NAMALWA (cell line): ENCODE results near the gene FAR2.
"Not testable (repeated sequence)": the region's sequence is repeated elsewhere in the genome, so short reads cannot be mapped to it uniquely, and the experiment has no call there.

ENCODE experiments used
- DNase-seq: peaks from one replicate; pipeline ENCODE4 v3.0.0-alpha.2; 2015; ENCODE audit warnings: low spot score

FAR2 gene

DNA sequence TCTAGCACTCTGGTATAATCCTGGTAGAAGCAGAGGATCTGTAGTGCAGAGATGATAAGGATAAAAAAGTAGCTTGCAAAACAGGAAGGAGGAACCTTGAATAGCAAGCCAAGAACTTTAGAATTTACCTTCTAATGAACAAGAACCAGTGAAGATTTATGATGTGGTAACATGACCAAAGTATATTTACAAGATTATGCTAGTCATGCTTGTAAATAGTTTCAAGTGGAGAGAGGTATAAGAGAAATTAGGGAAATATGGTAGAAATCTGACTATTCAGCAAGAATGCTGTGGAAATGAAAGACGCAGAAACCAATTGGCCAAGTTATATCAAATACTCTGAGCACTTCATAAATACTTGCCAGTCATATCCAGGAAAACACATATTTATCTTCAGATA, 184.1 kb downstream of the FAR2 start:
- DNase-seq = no peak

DNA sequence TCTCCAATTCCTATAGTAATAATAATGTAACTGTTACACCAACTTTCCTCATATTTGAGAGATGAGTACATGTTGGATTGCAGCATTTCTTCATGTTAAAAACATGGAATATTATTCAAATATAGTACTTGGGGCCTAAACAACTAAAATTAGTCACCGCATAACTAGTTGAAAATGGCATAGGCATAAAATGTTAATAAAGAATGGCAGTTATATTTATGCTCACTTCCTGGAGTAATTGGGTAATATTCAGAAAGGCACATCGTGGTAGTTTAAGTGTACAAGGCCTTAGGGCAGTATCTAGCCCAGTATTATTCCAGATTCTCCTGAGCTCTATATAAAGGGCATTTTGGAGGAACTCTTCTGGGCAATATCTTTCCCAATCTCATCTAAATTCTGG, 185.9 kb downstream of the FAR2 start:
- DNase-seq = no peak

DNA sequence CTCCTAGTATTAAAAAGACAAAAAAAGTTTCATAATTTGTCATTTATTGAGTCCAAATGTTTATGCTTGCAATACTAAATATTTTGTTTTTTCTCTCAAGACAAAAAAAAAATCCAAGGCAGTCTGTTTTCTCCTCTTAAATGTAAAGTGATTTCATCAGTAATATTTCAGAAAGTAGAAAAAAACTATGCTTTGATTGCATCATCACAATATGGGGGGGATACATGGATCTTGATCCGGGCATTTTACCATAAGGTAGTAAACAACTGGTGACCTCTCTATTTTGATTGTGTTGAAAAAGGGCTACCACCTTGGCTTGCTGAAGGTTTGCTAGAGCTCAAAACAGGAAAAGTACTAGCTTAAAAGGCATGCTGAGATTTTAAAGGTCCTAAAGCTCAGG, 188.2 kb downstream of the FAR2 start:
- DNase-seq = no peak

DNA sequence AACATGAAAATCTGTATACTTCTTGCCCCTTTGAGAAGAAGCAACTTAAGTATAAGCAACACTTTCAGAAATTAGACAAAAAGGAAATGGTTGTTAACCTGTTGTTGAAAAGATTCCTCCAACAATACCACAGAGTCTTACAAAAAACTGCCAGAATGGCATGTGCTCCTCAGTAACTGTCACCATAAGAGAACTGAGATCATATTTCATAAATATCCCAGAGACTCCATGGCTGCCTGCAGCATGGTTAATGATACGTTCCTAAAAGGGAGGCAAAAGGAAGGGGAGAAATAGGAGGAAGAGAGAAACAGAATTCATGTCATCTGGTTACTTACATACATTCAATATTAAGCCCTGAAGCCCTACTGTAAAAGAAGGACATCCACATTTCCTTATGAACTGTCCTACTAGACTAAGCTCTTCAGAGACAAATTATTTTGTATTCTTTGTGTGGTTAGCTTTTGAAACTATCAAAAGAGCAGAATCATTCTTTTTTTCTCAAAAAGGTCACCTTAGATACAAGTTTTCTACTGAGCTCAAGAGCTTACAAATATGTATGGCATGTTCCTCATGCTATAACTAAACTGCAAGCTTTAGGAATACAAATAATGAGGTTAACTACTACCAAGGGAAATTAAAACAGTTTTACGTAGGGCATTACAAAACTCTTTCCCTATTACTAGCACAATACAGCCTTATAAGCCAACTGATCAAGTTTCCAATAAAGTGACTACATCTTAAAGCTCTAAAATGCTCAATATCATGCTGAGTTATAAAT, 194.1 kb downstream of the FAR2 start:
- no peak for DNase-seq

DNA sequence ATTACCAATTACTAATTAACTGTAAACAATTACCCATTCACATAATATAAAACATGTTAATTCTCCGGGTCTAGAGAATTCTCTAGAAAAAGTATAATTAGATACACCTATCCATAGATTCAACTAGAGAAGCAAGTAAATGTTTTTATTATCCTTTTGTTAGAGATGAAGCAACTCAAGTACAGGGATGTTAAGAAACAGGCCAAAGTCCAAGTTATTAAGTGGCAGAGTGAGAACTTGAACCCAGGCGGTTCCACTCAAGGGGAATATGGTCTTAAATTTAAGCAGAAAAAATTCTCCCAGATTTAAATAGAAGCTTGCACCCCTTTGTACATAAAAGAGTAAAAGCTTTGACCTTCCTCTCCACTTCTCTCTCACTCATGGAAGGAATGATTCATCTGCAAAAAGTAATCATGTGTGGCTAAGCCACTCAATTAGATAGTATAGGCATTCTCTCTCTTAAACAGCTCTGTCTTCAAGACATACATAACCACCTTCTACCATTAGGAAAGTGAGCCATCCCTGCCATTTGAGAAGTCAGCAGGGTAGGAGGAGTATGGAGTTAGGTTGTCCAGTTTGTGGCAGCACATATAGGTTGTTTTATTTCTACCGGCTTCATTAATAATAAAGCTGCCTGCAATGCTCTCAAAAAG, 197.8 kb downstream of the FAR2 start:
- no peak for DNase-seq

DNA sequence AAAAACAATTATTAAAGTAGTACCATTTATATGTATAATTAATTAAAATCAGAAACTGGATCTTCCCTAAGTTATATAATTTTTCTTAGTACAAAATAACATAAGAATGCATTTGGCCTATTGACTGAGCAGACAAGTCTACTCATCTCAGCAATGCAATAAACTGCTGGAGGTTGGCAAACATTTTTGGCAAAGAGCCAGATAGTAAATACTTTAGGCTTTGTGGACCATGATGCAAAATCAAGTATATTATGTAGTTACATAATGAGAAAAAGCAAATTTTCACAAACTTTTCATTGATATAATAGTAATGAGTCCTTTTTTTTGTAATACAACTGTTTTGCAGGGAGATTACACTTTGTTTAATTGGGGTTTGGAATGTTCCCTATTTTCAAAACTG, 201.0 kb downstream of the FAR2 start:
- no peak for DNase-seq

DNA sequence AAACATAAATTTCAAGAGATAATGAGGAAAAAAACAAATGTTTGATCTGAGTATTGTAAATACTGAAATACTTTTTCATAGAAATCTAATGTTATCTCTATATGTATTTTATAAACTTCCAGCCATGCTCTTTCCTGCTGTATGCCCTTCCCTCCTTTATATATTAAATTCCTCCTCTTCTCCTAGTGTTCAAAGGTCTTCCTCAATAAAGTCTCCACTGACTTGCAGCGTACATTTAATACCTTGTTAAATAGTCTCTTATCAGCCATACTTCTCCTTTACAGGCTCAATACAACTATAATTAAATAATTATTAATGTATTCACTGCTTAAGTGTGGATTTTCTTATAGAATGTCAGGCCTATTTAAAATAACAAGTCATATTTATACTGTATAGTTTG, 205.9 kb downstream of the FAR2 start:
- no peak for DNase-seq

DNA sequence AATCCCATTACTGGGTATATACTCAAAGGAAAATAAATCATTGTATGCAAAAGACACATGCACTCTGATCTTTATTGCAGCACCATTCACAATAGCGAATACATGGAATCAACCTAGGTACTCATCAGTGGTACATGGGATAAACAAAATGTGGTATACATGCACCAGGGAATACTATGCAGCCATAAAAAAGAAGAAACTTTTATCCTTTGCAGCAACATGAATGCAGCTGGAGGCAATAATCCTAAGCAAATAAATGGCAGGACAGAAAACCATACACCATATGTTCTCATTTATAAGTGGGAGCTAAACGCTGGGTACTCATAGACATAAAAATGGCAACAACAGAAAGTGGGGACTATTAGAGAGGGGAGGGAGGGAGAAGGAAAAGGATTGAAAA, 216.0 kb downstream of the FAR2 start:
- no peak for DNase-seq

DNA sequence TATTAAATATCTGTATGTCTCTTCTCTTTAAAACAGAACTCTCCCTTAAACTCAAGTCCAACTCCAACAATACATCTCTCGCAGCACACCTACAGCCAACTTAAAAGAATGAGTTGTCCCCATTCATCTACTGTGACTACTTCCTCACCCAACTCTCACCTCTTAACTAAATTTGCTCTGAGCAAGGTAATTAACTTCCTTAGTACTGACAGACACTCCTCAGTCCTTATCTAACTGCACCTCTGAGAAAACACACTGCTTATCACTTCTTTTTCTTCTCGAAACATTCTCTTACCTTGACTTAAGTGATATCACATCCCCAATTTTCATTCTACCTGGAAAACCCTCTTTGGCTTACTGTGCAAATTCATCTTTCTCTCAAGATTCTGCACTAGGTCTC, 224.9 kb downstream of the FAR2 start:
- no peak for DNase-seq

DNA sequence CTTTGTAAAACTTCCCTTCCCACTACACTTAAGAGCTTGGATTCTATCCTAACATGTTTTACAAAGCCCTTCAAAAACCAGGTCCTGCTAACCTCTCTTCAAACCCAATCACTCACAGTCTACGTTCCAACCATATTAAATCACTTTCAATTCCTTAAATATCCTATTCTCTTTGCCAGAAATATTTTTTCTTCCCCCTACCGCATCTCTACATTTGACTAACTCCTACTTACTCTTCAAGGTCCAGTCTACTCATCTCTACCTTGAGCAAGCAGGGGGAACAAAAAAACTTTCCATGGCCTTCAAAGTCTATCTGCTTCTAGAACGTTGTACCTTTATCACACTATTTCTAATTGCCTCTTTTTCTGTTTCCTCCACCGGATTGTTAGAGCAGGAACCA, 225.8 kb downstream of the FAR2 start:
- no peak for DNase-seq

DNA sequence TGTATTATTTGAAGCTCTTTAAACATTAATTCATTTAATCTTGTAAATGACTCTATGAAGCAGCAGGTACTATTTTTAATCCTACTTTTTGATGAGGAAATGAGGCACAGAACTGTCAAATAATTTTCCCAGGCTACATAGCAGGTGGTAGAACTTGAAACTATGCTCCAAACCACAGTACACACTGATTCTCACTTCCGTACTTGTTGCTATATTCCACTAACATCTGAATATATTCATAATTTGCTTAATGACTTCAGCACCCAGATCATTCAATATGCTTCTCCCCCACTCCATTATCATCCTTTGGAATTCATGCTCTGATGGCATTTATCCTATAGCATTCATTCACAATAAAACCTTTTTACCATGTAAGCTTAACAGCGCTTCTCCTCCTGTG, 227.0 kb downstream of the FAR2 start:
- DNase-seq = no peak

DNA sequence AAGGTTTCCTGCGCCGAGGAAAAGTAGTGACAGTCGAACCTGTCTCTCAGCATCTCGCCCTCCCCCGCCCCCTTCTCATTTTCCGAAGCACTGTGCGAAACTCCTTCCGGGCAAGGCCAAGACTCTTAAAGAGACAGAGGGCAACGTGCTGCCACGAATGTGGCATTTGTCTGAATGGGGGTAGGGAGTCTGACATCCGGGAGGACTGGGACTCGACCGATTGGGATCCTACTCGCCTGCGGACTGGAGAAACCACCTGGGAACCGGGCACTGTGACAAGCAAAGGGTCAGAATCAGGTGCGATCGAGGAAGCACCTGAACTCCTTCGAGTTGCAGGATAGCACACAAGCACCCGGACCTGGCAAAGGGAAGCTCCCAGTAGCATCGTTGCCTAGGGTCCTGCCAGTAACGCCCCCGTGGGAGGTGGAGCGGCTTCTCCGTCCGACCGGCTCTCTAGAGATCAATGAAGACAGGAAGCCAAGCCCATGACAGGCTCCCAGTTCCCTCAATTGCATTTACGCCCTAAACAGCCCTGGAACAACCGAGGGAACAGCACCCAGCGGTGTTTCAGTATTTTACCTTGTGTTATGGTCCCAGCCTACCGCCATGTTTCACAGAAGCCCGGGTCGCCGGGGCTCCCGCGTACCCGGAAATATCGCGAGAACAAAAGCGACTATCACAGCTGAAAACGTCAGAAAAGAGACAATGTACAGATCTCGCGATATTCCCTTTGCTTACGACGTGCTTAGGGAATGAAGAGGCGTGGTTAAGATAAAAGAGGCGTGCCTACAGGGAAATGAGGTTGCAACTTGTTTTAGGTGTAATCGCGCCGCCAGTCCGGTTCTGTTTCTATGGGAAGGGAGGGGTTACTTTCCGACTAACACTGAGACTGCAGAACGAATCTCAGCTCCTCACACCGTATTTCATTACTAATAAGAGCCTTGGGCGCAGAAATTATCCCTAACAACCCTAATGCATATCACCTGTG, 231.8 kb downstream of the FAR2 start, which contains the start of gene ERGIC2:
Gene ERGIC2 (minus strand): TSS at position 637 of the 988 bp plus-strand sequence. CDS start 9,539 bp downstream, outside the sequence.
- DNase-seq = peak; percentile 100

DNA sequence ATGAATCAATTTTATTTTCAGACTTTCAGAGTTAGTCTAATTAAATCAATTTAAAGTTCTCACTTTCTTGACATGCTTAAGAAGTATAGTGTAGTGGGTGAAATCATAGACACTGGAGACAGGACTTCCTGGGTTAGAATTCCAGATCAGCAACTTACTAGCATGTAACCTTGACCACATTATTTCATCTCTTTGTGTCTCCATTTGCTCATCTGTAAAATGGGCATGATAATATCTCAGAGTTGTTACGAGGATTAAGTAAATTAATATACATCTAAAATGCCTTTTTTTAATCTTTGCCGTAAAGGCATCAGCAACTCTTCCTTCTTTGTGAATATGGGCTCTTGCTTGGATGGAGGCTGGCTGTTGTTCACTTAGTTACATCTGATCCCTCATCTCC, 233.2 kb downstream of the FAR2 start:
- DNase-seq = no peak

DNA sequence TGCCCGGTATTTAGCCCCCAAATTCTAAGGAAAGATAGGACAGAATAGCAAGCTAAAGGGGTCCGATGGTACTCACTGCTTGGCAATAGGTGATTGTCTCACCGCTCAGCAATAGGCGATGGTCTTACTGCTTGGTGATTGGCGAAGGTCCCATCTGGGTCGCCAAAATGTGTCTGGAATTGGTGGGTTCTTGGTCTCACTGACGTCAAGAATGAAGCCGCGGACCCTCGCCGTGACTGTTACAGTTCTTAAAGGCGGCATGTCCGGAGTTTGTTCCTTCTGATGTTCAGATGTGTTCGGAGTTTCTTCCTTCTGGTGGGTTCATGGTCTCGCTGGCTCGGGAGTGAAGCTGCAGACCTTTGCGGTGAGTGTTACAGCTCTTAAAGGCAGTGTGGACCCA, 236.1 kb downstream of the FAR2 start:
- not testable (repeated sequence) for DNase-seq
